Lung (tissue), 12 donors: ENCODE data around the gene GLCCI1. TPM values are rescaled to one million over a fixed set of nuclear protein-coding genes. Genes with fewer than 3 reads are reported as not detected.

Experiments used
- ATAC-seq: fragments of 200-7000 bp; cut with Tn5 transposase; one replicate; pipeline ENCODE4 v1.9.1; 2020; ENCODE audit warnings: moderate number of reproducible peaks; ENCODE audit not compliant: insufficient read depth, low FRiP score
- DNase-seq, 3 donors: peaks; one replicate each; pipeline ENCODE4 v3.0.0-alpha.2; 2013 to 2017
- H3K27ac ChIP-seq, 2 donors: one replicate each; pipeline ENCODE4 v1.5.1; 2013; ENCODE audit warnings: mild to moderate bottlenecking in 2 of 2, moderate library complexity in 2 of 2, control low read depth in 1 of 2, inconsistent platforms in 1 of 2, low read depth in 1 of 2, low read length in 1 of 2
- H3K27me3 ChIP-seq, 3 donors: one replicate each; pipeline ENCODE4 v1.5.1; 2013; ENCODE audit warnings: low read length in 2 of 3; ENCODE audit not compliant: control insufficient read depth in 3 of 3, insufficient read depth in 3 of 3
- H3K36me3 ChIP-seq, 4 donors: one replicate each; pipeline ENCODE4 v1.5.1; 2013; ENCODE audit warnings: low read length in 4 of 4, mild to moderate bottlenecking in 1 of 4, moderate library complexity in 1 of 4; ENCODE audit not compliant: control insufficient read depth in 4 of 4, insufficient read depth in 4 of 4
- H3K4me1 ChIP-seq, 5 donors: one replicate each; pipeline ENCODE4 v1.5.1; 2013; ENCODE audit warnings: low read length in 5 of 5, mild to moderate bottlenecking in 2 of 5, moderate library complexity in 1 of 5; ENCODE audit not compliant: control insufficient read depth in 5 of 5, insufficient read depth in 5 of 5
- H3K4me3 ChIP-seq: one replicate; pipeline ENCODE4 v1.5.1; 2013; ENCODE audit warnings: mild to moderate bottlenecking, control low read depth, moderate library complexity
- H3K9ac ChIP-seq, 2 donors: one replicate each; pipeline ENCODE4 v1.5.1; 2013; ENCODE audit warnings: low read length in 2 of 2, control low read depth in 1 of 2; ENCODE audit not compliant: insufficient read depth in 1 of 2
- H3K9me3 ChIP-seq, 4 donors: one replicate each; pipeline ENCODE4 v1.5.1; 2013; ENCODE audit warnings: low read length in 3 of 4, mild to moderate bottlenecking in 1 of 4, moderate library complexity in 1 of 4; ENCODE audit not compliant: control insufficient read depth in 4 of 4, insufficient read depth in 3 of 4
- WGBS, 2 donors: extraction: QIAGEN DNeasy Blood & Tissue Kit; methylation state at CpG; one replicate each; pipeline ENCODE4 v1.1.7; 2013; 5-methylcytosine and 5-hydroxymethylcytosine counted together
- polyA plus RNA-seq, 2 donors: library from polyadenylated mRNA; stranded (reverse); fragments of 200-250 nt; gene quantifications; one replicate each; pipeline ENCODE4 v1.2.1, GENCODE V29; 2013
- total RNA-seq, 2 donors: library from RNA; depleted of rRNA in 1 of 2; stranded (reverse); fragments of >200 nt in 1 of 2; gene quantifications; one replicate each; pipeline ENCODE4 v1.2.1, GENCODE V29; 2014 to 2021
- TF ChIP-seq, protein P1 (sequence below): IDR thresholded peaks from 2 replicates; pipeline ENCODE4 v1.5.1; 2012; ENCODE audit warnings: mild to moderate bottlenecking; ENCODE audit errors: control extremely low read depth, extremely low read depth
- donor health status: control.
- donor health status: control.
- donor health status: Bipolar disorder and iron deficiency.
- donor health status: healthy.
- donor health status: DM: yes; HTN: yes; CAD: no.

Gene GLCCI1
- total and polyA plus RNA-seq, 4 donors = 2.5 to 60.2 (median 21.0) TPM

DNA sequence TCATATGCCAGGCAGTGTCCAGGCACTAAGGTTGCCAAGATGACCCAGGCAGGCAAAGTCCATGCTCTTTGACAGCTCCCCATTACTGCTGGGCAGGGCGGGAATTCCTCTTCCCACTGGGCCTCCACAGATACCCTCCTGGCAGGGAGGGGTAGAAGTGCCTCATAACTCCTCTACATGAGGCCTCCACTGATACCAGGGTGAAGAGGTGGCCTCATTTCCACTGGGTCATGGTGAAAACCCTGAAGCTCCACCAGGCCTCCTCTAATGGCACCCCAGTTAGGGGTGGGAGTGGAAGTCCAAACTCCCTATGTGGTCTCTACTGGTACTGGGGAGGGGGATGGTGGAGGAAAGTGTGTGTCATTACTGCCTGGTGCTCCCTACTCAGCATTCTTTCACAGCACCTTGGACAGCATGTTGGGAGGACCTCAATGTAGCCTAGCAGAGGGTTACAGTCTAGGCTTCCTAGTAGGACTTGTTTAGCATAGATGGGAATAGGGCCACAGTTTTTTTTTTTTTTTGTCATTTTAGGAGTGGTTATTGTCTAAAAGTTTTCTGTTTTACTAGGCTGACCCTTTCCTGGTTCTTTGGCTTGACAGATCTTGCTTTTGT lies 34.6 kb upstream of the GLCCI1 start:
- no peak overlapping the region for H3K4me3 ChIP-seq
- no peaks in the 10 kb centered on the region for H3K36me3 ChIP-seq
- no peaks in the 10 kb centered on the region for H3K27me3 ChIP-seq
- TF ChIP-seq, protein P1, sequence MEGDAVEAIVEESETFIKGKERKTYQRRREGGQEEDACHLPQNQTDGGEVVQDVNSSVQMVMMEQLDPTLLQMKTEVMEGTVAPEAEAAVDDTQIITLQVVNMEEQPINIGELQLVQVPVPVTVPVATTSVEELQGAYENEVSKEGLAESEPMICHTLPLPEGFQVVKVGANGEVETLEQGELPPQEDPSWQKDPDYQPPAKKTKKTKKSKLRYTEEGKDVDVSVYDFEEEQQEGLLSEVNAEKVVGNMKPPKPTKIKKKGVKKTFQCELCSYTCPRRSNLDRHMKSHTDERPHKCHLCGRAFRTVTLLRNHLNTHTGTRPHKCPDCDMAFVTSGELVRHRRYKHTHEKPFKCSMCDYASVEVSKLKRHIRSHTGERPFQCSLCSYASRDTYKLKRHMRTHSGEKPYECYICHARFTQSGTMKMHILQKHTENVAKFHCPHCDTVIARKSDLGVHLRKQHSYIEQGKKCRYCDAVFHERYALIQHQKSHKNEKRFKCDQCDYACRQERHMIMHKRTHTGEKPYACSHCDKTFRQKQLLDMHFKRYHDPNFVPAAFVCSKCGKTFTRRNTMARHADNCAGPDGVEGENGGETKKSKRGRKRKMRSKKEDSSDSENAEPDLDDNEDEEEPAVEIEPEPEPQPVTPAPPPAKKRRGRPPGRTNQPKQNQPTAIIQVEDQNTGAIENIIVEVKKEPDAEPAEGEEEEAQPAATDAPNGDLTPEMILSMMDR = no peak
- WGBS, 2 donors = 93 to 100% methylated on average over 1 of the region's 1 CpG
- no peak overlapping the region for H3K27ac ChIP-seq
- ATAC-seq (no peak), DNase-seq (no peak)
- H3K4me1 ChIP-seq = peaks cover 0 to 7% (median 0%) of the 10 kb centered on the region in 5 donors
- H3K9ac ChIP-seq = no peak overlapping the region
- H3K9me3 ChIP-seq = no peaks in the 10 kb centered on the region

DNA sequence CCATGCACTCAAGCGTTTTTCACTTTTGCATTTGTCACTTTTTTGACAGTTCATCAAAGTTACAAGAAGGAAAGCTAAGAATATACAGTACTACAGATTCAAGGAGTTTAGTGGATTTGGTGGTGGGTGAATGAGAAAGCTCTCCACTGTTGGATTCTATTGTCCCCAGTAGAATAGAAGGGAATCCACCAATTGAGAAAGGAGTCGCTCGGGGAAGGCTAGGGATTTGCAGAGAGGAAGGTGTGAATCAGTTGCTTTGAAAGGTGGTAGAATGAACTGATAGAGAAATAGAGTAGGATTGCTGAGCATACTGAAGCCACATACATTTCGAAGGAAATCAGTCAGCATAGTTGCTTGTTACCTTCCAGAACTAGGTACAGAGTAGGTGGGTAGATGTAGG lies 33.7 kb upstream of the GLCCI1 start:
- Histone ChIP-seq H3K9ac (no peak overlapping the region), H3K27ac (no peak overlapping the region), H3K36me3 (no peaks in the 10 kb centered on the region), H3K9me3 (no peaks in the 10 kb centered on the region), H3K4me1 (peaks cover 0 to 7% (median 0%) of the 10 kb centered on the region in 5 donors), H3K4me3 (no peak overlapping the region), H3K27me3 (no peaks in the 10 kb centered on the region)
- WGBS, 2 donors = 94 to 95% methylated on average over 4 of the region's 4 CpGs
- TF ChIP-seq, protein P1 = no peak
- ATAC-seq = no peak
- DNase-seq = no peak

DNA sequence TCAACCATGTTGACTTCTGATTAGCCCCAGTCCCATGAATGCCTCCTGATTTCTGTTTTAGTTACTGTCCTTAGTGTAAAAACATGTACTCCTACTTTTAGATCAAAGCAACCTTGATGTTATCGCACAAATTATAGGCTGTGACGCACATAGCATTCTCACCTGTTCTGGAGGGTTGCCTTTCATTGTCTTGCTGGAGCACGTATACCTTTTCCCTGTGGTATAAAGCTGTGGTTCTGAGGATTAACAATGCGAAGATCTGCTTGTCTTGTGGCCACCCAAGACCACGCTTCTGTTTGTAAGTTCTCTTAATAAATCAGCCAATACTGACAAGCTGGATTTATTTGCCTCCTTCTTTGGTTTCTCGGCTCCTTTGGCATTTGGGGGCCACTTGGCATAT lies 30.1 kb upstream of the GLCCI1 start:
- TF ChIP-seq, protein P1 = no peak
- Histone ChIP-seq H3K36me3 (no peaks in the 10 kb centered on the region), H3K27ac (no peak overlapping the region), H3K4me3 (no peak overlapping the region), H3K9ac (no peak overlapping the region), H3K9me3 (no peaks in the 10 kb centered on the region), H3K27me3 (no peaks in the 10 kb centered on the region), H3K4me1 (peaks cover 0 to 7% (median 0%) of the 10 kb centered on the region in 5 donors)
- WGBS, 2 donors = 87 to 93% methylated on average over 6 of the region's 6 CpGs
- ATAC-seq (no peak), DNase-seq (no peak)

DNA sequence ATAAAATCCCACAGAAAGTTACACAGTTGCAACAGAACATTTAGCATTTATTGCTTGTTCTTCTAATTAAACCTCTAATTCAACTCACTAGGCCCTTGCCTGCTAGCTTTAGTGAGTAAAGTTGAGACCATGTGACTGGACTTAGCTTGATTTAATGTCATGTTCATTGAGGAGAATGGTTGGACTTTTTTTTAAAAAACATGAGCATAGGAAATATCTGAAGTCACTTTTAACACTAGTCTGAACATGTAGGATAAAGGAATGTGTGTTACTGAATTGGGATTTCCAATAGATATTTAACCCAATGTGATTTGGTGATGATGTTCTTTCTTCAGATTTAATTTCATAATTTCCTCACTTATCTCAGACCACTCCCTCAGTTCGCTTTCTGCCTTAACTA lies 24.6 kb upstream of the GLCCI1 start:
- DNase-seq (no peak), ATAC-seq (no peak)
- TF ChIP-seq, protein P1 = no peak
- Histone ChIP-seq H3K4me3 (no peak overlapping the region), H3K27me3 (no peaks in the 10 kb centered on the region), H3K4me1 (peaks cover 0 to 8% (median 3%) of the 10 kb centered on the region in 5 donors), H3K9me3 (peaks cover 0 to 5% (median 0%) of the 10 kb centered on the region in 4 donors), H3K9ac (no peak overlapping the region), H3K27ac (no peak overlapping the region), H3K36me3 (no peaks in the 10 kb centered on the region)
- 84 to 95% methylated on average over 1 of the region's 1 CpG for WGBS, 2 donors
